SK-N-SH treated with all-trans-retinoic acid at 6 μM for 48 hours (cell line): ENCODE data around the gene C1QL2.

Experiments used
- ATAC-seq: fragments of 200-7000 bp; cut with Tn5 transposase; 3 replicates; pipeline ENCODE4 v1.9.1; 2020; ENCODE audit warnings: mild to moderate bottlenecking, moderate library complexity
- BACH2 ChIP-seq: fragments of 250-450 bp; sonication (Bioruptor Pico); IDR thresholded peaks from 2 replicates; pipeline ENCODE4 v1.9.0; 2021; ENCODE audit warnings: mild to moderate bottlenecking, borderline replicate concordance
- CSDC2 ChIP-seq: fragments of 250-450 bp; sonication (Bioruptor Pico); IDR thresholded peaks from 2 replicates; pipeline ENCODE4 v1.5.0; 2020; ENCODE audit warnings: mild to moderate bottlenecking, moderate library complexity
- ESRRG ChIP-seq: fragments of 250-450 bp; sonication (Bioruptor Pico); IDR thresholded peaks from 2 replicates; pipeline ENCODE4 v1.6.1; 2021; ENCODE audit warnings: mild to moderate bottlenecking
- GLIS3 ChIP-seq: fragments of 250-450 bp; sonication (Bioruptor Pico); IDR thresholded peaks from 2 replicates; pipeline ENCODE4 v1.5.0; 2020; ENCODE audit warnings: mild to moderate bottlenecking, moderate library complexity
- ISL1 ChIP-seq: fragments of 250-450 bp; sonication (Bioruptor Pico); IDR thresholded peaks from 2 replicates; pipeline ENCODE4 v2.1.2; 2022; ENCODE audit warnings: mild to moderate bottlenecking, moderate library complexity
- OSR1 ChIP-seq: fragments of 250-450 bp; sonication (Bioruptor Pico); IDR thresholded peaks from 2 replicates; pipeline ENCODE4 v1.8.0; 2022; ENCODE audit warnings: moderate library complexity, mild to moderate bottlenecking, inconsistent platforms
- PPARA ChIP-seq: fragments of 250-450 bp; sonication (Bioruptor Pico); IDR thresholded peaks from 2 replicates; pipeline ENCODE4 v1.5.0; 2020; ENCODE audit warnings: mild to moderate bottlenecking, borderline replicate concordance
- RARB ChIP-seq: fragments of 250-450 bp; sonication (Bioruptor Pico); IDR thresholded peaks from 2 replicates; pipeline ENCODE4 v1.8.0; 2021; ENCODE audit warnings: mild to moderate bottlenecking, moderate library complexity
- SNAI2 ChIP-seq: fragments of 250-450 bp; sonication (Bioruptor Pico); IDR thresholded peaks from 2 replicates; pipeline ENCODE4 v1.5.0; 2020; ENCODE audit warnings: mild to moderate bottlenecking, moderate library complexity
- TOX ChIP-seq: fragments of 250-450 bp; sonication (Bioruptor Pico); IDR thresholded peaks from 2 replicates; pipeline ENCODE4 v1.8.0; 2021; ENCODE audit warnings: mild to moderate bottlenecking, moderate library complexity, borderline replicate concordance
- ZFP3 ChIP-seq: fragments of 250-450 bp; sonication (Bioruptor Pico); IDR thresholded peaks from 2 replicates; pipeline ENCODE4 v1.5.0; 2020; ENCODE audit warnings: mild to moderate bottlenecking, moderate library complexity
- ZFP30 ChIP-seq: fragments of 450-650 bp; formaldehyde crosslinking; IDR thresholded peaks from 2 replicates; pipeline ENCODE4 v1.5.0; 2022; ENCODE audit warnings: mild to moderate bottlenecking, moderate library complexity
- ZNF70 ChIP-seq: fragments of 450-650 bp; formaldehyde crosslinking; IDR thresholded peaks from 2 replicates; pipeline ENCODE4 v1.5.0; 2020; ENCODE audit warnings: mild to moderate bottlenecking, moderate library complexity
- ZNF8 ChIP-seq: fragments of 450-650 bp; formaldehyde crosslinking; IDR thresholded peaks from 2 replicates; pipeline ENCODE4 v1.5.0; 2020; ENCODE audit warnings: mild to moderate bottlenecking, moderate library complexity
- TF ChIP-seq, protein P1 (sequence below): fragments of 250-450 bp; sonication (Bioruptor Pico); IDR thresholded peaks from 2 replicates; pipeline ENCODE4 v1.5.0; 2020; ENCODE audit warnings: mild to moderate bottlenecking, moderate library complexity
- TF ChIP-seq, protein P2 (sequence below): fragments of 250-450 bp; sonication (Bioruptor Pico); IDR thresholded peaks from 2 replicates; pipeline ENCODE4 v1.8.0; 2020; ENCODE audit warnings: mild to moderate bottlenecking, moderate library complexity, borderline replicate concordance
- TF ChIP-seq, protein P3 (sequence below): fragments of 250-450 bp; sonication (Bioruptor Pico); IDR thresholded peaks from 2 replicates; pipeline ENCODE4 v1.5.1; 2020; ENCODE audit warnings: low read depth, mild to moderate bottlenecking, moderate library complexity
- TF ChIP-seq, protein P4 (sequence below): fragments of 250-450 bp; sonication (Bioruptor Pico); IDR thresholded peaks from 2 replicates; pipeline ENCODE4 v1.5.1; 2021; ENCODE audit warnings: mild to moderate bottlenecking, moderate library complexity
- TF ChIP-seq, protein P5 (sequence below): fragments of 250-450 bp; sonication (Bioruptor Pico); IDR thresholded peaks from 2 replicates; pipeline ENCODE4 v1.8.0; 2021; ENCODE audit warnings: low read depth, mild to moderate bottlenecking, moderate library complexity, borderline replicate concordance

Gene C1QL2

DNA sequence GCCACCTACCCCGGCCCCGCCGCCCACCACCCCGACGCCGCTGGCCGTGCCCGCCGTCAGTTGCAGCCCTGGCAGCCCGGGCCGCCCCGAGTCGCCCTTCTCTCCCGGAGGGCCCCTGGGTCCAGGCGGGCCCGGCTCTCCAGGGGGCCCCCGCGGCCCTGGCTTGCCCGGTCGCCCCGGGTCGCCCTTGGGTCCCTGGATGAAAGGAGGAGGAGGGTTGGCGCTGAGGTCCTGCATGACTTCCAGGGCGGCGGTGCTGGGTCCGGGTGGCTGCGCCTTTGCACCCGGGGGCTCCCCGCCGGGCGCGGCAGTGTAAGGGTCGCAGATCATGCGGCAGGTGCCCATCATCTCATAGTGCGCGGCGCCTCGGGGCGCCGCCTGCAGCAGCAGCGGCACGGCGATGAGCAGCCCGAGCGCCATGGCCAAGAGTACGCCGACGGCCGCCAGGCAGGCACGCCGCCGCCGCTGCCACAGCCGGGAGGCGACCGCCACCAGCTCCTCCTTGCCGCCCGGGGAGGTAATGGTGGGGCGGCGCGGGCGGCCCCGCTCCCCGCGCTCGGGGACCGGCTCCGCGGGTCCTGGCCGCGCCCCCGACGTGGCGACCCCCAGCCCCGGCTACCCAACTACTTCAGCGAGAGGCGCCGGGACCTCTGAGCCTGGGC lies 570 bp downstream of the C1QL2 start:
- no peak for TF ChIP-seq ZFP3 (CRISPR knock-in tag)
- TF ChIP-seq, protein P1, sequence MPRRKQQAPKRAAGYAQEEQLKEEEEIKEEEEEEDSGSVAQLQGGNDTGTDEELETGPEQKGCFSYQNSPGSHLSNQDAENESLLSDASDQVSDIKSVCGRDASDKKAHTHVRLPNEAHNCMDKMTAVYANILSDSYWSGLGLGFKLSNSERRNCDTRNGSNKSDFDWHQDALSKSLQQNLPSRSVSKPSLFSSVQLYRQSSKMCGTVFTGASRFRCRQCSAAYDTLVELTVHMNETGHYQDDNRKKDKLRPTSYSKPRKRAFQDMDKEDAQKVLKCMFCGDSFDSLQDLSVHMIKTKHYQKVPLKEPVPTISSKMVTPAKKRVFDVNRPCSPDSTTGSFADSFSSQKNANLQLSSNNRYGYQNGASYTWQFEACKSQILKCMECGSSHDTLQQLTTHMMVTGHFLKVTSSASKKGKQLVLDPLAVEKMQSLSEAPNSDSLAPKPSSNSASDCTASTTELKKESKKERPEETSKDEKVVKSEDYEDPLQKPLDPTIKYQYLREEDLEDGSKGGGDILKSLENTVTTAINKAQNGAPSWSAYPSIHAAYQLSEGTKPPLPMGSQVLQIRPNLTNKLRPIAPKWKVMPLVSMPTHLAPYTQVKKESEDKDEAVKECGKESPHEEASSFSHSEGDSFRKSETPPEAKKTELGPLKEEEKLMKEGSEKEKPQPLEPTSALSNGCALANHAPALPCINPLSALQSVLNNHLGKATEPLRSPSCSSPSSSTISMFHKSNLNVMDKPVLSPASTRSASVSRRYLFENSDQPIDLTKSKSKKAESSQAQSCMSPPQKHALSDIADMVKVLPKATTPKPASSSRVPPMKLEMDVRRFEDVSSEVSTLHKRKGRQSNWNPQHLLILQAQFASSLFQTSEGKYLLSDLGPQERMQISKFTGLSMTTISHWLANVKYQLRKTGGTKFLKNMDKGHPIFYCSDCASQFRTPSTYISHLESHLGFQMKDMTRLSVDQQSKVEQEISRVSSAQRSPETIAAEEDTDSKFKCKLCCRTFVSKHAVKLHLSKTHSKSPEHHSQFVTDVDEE (CRISPR knock-in tag): no peak
- ATAC-seq: no peak

DNA sequence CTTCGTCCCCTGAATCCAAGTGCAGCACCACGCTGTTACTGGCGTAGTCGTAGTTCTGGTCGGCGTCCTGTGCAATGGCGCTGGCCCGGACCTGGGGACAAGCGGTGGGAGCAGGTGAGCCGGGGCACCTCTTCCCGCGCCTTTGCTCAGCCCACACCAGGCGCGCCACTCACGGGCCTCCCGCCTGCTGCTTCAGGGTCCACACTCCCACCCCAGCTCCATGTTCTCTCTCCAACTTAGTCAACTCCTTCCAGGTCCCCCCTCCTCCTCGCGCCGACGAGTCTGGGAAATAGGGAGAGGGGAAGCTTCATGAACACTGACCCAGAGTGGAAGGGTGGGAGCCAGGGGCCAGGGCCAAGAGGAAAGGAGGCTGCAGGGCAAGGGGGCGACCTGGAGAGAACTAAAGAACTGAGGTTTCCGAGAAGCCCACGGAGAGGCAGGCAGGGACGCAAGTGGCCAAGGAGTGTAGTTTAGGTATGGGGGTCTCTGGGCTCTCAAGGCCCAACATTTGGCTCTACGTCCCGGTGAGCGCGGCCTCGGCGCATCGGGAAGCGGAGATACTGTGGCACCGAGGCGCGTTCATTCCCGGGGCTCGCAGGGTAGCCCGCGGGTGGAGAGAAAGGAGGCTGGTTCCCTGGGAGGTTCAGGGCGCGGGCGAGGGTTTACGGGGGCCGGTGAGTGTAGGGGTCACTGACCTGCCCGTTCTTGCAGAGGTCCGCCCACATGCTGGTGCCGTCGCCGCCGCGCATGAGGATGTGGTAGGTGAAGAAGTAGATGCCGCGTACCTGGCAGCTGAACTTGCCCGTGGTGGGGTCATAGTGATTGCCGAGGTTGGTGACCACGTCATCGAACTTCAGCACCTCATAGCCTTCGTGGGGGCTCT lies 1.4 kb downstream of the C1QL2 start:
- TF ChIP-seq ZNF8 (CRISPR knock-in tag) (no peak), OSR1 (no peak)
- TF ChIP-seq, all 23 proteins: peak for 0
- no peak for ATAC-seq

DNA sequence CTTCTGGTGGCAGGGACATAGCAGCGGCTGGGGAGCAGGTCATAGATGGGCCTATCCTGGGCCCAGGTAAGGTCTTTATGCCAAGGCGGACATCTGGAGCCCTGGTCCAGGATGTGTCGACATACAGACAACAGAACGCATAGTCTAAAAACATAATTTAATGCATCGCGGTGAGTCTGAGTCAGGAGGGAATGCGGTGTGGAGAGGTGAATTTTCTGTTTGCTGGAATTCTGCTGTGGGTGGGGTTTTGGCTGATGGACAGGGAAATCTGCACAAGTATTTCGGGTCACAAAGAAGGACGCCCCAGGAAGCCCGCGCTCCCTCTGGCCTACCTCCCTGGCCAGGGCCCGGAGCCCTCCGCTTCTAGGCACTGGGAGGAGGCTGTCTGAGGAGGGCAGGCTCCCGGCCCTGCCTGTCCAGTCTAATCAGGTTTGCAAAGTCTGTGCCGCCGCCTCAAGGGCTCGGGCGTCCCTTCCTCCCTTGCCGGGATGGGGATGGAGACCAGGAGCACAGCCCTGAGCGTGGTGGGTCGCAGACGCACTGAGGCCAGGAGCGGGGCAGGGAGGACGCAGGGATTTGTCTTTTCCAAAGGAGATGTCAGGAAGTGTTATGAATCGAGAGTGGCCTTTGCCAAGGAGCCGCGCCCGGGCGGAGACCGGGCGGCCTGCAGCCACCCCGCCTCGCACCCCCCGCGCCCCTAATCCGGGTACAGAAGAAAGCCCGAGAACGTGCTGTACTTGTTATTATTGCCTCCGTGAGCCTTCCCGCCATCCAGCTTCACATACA lies 2.3 kb downstream of the C1QL2 start:
- TF ChIP-seq ESRRG (CRISPR knock-in tag): no peak
- TF ChIP-seq, protein P2, sequence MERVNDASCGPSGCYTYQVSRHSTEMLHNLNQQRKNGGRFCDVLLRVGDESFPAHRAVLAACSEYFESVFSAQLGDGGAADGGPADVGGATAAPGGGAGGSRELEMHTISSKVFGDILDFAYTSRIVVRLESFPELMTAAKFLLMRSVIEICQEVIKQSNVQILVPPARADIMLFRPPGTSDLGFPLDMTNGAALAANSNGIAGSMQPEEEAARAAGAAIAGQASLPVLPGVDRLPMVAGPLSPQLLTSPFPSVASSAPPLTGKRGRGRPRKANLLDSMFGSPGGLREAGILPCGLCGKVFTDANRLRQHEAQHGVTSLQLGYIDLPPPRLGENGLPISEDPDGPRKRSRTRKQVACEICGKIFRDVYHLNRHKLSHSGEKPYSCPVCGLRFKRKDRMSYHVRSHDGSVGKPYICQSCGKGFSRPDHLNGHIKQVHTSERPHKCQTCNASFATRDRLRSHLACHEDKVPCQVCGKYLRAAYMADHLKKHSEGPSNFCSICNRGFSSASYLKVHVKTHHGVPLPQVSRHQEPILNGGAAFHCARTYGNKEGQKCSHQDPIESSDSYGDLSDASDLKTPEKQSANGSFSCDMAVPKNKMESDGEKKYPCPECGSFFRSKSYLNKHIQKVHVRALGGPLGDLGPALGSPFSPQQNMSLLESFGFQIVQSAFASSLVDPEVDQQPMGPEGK (CRISPR knock-in tag): no peak
- no peak for TF ChIP-seq RARB
- TF ChIP-seq ZFP30 (CRISPR knock-in tag): no peak
- TF ChIP-seq, protein P3, sequence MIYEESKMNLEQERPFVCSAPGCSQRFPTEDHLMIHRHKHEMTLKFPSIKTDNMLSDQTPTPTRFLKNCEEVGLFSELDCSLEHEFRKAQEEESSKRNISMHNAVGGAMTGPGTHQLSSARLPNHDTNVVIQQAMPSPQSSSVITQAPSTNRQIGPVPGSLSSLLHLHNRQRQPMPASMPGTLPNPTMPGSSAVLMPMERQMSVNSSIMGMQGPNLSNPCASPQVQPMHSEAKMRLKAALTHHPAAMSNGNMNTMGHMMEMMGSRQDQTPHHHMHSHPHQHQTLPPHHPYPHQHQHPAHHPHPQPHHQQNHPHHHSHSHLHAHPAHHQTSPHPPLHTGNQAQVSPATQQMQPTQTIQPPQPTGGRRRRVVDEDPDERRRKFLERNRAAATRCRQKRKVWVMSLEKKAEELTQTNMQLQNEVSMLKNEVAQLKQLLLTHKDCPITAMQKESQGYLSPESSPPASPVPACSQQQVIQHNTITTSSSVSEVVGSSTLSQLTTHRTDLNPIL (CRISPR knock-in tag): no peak
- TF ChIP-seq PPARA: no peak
- TF ChIP-seq ISL1: no peak
- no peak for TF ChIP-seq ZFP3 (CRISPR knock-in tag)
- TF ChIP-seq ZNF8 (CRISPR knock-in tag): no peak
- no peak for TF ChIP-seq BACH2
- TF ChIP-seq ZNF70 (CRISPR knock-in tag): no peak
- TF ChIP-seq OSR1: no peak
- no peak for TF ChIP-seq SNAI2 (CRISPR knock-in tag)
- TF ChIP-seq GLIS3: no peak
- no peak for TF ChIP-seq CSDC2 (CRISPR knock-in tag)
- TF ChIP-seq, protein P4, sequence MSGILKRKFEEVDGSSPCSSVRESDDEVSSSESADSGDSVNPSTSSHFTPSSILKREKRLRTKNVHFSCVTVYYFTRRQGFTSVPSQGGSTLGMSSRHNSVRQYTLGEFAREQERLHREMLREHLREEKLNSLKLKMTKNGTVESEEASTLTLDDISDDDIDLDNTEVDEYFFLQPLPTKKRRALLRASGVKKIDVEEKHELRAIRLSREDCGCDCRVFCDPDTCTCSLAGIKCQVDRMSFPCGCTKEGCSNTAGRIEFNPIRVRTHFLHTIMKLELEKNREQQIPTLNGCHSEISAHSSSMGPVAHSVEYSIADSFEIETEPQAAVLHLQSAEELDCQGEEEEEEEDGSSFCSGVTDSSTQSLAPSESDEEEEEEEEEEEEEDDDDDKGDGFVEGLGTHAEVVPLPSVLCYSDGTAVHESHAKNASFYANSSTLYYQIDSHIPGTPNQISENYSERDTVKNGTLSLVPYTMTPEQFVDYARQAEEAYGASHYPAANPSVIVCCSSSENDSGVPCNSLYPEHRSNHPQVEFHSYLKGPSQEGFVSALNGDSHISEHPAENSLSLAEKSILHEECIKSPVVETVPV (CRISPR knock-in tag): no peak
- TF ChIP-seq TOX (CRISPR knock-in tag): no peak
- ATAC-seq: no peak

DNA sequence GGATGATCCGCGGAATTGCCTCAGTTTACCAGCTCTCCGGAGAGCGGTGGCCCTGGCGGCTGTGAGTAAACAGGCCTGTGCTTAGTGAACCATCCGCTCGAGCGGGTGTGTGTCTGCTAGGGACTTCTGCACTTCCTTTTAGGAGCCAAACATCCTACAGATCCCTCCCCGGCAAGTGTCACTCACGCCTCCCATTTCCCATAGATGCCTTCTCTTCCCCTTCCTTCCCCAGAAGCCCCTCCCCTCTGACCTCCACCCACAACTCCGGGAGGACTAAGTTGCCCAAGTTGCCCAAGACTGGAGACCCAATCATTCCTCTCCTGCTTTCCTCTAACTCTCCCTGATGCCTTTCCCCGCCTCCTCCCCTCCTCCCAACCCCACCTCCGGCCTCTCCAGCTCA lies 2.9 kb downstream of the C1QL2 start:
- TF ChIP-seq, protein P3 (CRISPR knock-in tag): no peak
- TF ChIP-seq ZNF70 (CRISPR knock-in tag) (no peak), ISL1 (no peak), GLIS3 (no peak), TOX (CRISPR knock-in tag) (no peak), OSR1 (no peak), PPARA (no peak), SNAI2 (CRISPR knock-in tag) (no peak), BACH2 (no peak), RARB (no peak)
- TF ChIP-seq, protein P5, sequence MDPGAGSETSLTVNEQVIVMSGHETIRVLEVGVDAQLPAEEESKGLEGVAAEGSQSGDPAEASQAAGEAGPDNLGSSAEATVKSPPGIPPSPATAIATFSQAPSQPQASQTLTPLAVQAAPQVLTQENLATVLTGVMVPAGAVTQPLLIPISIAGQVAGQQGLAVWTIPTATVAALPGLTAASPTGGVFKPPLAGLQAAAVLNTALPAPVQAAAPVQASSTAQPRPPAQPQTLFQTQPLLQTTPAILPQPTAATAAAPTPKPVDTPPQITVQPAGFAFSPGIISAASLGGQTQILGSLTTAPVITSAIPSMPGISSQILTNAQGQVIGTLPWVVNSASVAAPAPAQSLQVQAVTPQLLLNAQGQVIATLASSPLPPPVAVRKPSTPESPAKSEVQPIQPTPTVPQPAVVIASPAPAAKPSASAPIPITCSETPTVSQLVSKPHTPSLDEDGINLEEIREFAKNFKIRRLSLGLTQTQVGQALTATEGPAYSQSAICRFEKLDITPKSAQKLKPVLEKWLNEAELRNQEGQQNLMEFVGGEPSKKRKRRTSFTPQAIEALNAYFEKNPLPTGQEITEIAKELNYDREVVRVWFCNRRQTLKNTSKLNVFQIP (CRISPR knock-in tag): no peak
- ATAC-seq: no peak
